Fibroblast of lung (primary cell): ENCODE measurements around the gene TMEM131L. TPM values are rescaled to one million over a fixed set of nuclear protein-coding genes. Genes with fewer than 3 reads are reported as not detected.

Source experiments
- DNase-seq, 2 donors: peaks; one replicate each; pipeline versions ENCODE4 v3.0.0 to v3.0.0-alpha.2; 2010; ENCODE audit warnings: low read depth in 2 of 2
- H2AFZ ChIP-seq: 2 replicates; pipeline ENCODE4 v1.5.1; 2012; ENCODE audit warnings: low read length, control low read depth, inconsistent platforms
- H3K27ac ChIP-seq: 2 replicates; pipeline ENCODE4 v1.5.1; 2011; ENCODE audit warnings: low read length, control low read depth; ENCODE audit not compliant: insufficient read depth
- H3K27me3 ChIP-seq: 2 replicates; pipeline ENCODE4 v1.5.1; 2011; ENCODE audit warnings: mild to moderate bottlenecking, low read length; ENCODE audit not compliant: control insufficient read depth, insufficient read depth
- H3K36me3 ChIP-seq: 2 replicates; pipeline ENCODE4 v1.5.1; 2011; ENCODE audit warnings: low read length; ENCODE audit not compliant: control insufficient read depth, insufficient read depth
- H3K4me1 ChIP-seq: 2 replicates; pipeline ENCODE4 v1.5.1; 2011; ENCODE audit warnings: low read length; ENCODE audit not compliant: control insufficient read depth, insufficient read depth; ENCODE audit errors: extremely low read depth
- H3K4me2 ChIP-seq: 2 replicates; pipeline ENCODE4 v1.5.1; 2011; ENCODE audit warnings: low read length, control low read depth; ENCODE audit not compliant: insufficient read depth; ENCODE audit errors: extremely low read depth
- H3K4me3 ChIP-seq, 4 experiments: fragments of 200-600 bp in 1 of 4; sonication (generic) in 1 of 4; replicated peaks in 1 of 4; 2 replicates each; pipeline ENCODE4 v1.5.1; 2011 to 2016; ENCODE audit warnings: low read length in 4 of 4, low read depth in 3 of 4, mild to moderate bottlenecking in 3 of 4, control low read depth in 2 of 4, inconsistent platforms in 1 of 4, mixed read lengths in 1 of 4; ENCODE audit not compliant: insufficient read depth in 1 of 4; ENCODE audit errors: control extremely low read depth in 1 of 4
- H3K79me2 ChIP-seq: 2 replicates; pipeline ENCODE4 v1.5.1; 2012; ENCODE audit warnings: mild to moderate bottlenecking, low read length, inconsistent platforms; ENCODE audit not compliant: control insufficient read depth, insufficient read depth
- H3K9ac ChIP-seq: 2 replicates; pipeline ENCODE4 v1.5.1; 2011; ENCODE audit warnings: mild to moderate bottlenecking, low read length, control low read depth; ENCODE audit not compliant: insufficient read depth
- H3K9me3 ChIP-seq: 2 replicates; pipeline ENCODE4 v1.5.1; 2012; ENCODE audit warnings: low read depth, low read length; ENCODE audit not compliant: control insufficient read depth, insufficient read depth
- H4K20me1 ChIP-seq: 2 replicates; pipeline ENCODE4 v1.5.1; 2011; ENCODE audit warnings: low read length; ENCODE audit not compliant: control insufficient read depth, insufficient read depth; ENCODE audit errors: extremely low read depth
- EZH2 ChIP-seq: IDR thresholded peaks from 2 replicates; pipeline ENCODE4 v1.5.1; 2012; ENCODE audit warnings: low read length, control low read depth, mild to moderate bottlenecking; ENCODE audit errors: missing control alignments
- polyA plus RNA-seq, 2 donors: library from polyadenylated mRNA; depleted of rRNA in 1 of 2; stranded (reverse) in 1 of 2; unstranded in 1 of 2; fragments of >200 nt; gene quantifications; 2 replicates each; pipeline ENCODE4 v1.2.1, GENCODE V29; 2011 to 2012; ENCODE audit warnings: missing spikeins in 1 of 2
- total RNA-seq: library from RNA; depleted of rRNA; stranded (reverse); fragments of >200 nt; gene quantifications from 2 replicates; pipeline ENCODE4 v1.2.1, GENCODE V29; 2014
- TF ChIP-seq, protein P1 (sequence below), 2 donors: IDR thresholded peaks in 1 of 2; conservative IDR thresholded peaks in 1 of 2; 1 replicate in 1 of 2; 2 replicates in 1 of 2; pipeline ENCODE4 v1.5.1; 2011 to 2012; ENCODE audit warnings: low read length in 2 of 2, control low read depth in 1 of 2, inconsistent platforms in 1 of 2, low read depth in 1 of 2, mild to moderate bottlenecking in 1 of 2

TMEM131L gene
- total and polyA plus RNA-seq, 2 donors (not counting 1 experiment from before 2014, with no cell fraction given): 7.7 to 15.0 TPM

DNA sequence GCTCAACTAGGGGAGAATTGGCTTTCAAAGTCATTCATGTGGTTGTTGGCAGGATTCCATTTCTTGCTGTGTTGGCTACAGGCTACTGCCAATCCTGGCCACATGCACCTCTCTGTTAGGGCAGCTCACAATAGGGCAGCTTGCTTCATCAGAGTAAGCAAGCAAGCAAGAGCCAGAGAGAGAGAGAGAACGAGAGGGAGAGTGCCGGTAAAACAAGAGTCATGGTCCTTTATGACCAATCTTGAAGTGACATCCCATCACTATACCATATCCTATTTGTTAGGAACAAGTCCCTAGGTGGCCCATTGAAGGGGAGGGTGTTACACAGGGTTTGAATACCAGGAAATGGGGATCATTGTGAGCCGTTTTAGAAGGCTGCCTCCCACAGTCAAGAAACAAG lies 185.0 kb downstream of the TMEM131L start:
- H4K20me1 ChIP-seq: no peaks in the 10 kb centered on the region
- no peak overlapping the region for H3K27ac ChIP-seq
- H3K9me3 ChIP-seq: no peaks in the 10 kb centered on the region
- H3K79me2 ChIP-seq: no peaks in the 10 kb centered on the region
- H3K4me2 ChIP-seq: no peak overlapping the region
- H2AFZ ChIP-seq: no peak overlapping the region
- DNase-seq: no peak
- no peaks in the 10 kb centered on the region for H3K4me1 ChIP-seq
- no peaks in the 10 kb centered on the region for H3K36me3 ChIP-seq
- H3K27me3 ChIP-seq: no peaks in the 10 kb centered on the region
- TF ChIP-seq EZH2: no peak
- TF ChIP-seq, protein P1, sequence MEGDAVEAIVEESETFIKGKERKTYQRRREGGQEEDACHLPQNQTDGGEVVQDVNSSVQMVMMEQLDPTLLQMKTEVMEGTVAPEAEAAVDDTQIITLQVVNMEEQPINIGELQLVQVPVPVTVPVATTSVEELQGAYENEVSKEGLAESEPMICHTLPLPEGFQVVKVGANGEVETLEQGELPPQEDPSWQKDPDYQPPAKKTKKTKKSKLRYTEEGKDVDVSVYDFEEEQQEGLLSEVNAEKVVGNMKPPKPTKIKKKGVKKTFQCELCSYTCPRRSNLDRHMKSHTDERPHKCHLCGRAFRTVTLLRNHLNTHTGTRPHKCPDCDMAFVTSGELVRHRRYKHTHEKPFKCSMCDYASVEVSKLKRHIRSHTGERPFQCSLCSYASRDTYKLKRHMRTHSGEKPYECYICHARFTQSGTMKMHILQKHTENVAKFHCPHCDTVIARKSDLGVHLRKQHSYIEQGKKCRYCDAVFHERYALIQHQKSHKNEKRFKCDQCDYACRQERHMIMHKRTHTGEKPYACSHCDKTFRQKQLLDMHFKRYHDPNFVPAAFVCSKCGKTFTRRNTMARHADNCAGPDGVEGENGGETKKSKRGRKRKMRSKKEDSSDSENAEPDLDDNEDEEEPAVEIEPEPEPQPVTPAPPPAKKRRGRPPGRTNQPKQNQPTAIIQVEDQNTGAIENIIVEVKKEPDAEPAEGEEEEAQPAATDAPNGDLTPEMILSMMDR (conservative IDR thresholded peaks at IDR 0.05 in 1 of 2, IDR thresholded peaks at IDR 0.05 in 1 of 2; ENCODE audit: low read depth in 1 of 2, low read length in 2 of 2): no peak
- no peak overlapping the region for H3K4me3 ChIP-seq
- H3K9ac ChIP-seq: no peak overlapping the region

DNA sequence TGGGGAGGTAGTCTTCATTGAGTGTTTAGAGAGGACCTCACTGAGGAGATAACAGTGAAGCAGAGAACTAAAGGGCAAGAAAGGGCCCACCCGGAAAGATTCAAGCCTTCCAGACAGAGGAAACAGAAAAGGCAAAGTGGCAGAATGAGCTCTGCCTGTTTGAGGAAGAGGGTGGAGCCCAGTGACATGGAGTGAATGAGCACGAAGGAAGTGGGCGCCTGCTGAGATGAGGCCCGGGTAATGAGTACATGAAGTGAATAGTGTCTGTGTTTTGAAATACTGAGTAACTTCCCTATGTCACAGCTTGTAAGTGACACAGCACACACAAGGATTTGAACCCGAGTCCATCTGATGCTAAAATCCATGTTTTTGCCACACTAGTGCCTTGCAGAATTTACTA lies 185.4 kb downstream of the TMEM131L start:
- Histone ChIP-seq H2AFZ (no peak overlapping the region), H3K27ac (no peak overlapping the region), H4K20me1 (no peaks in the 10 kb centered on the region), H3K4me3 (no peak overlapping the region), H3K4me1 (no peaks in the 10 kb centered on the region), H3K9ac (no peak overlapping the region), H3K4me2 (no peak overlapping the region), H3K79me2 (no peaks in the 10 kb centered on the region), H3K36me3 (no peaks in the 10 kb centered on the region), H3K27me3 (no peaks in the 10 kb centered on the region), H3K9me3 (no peaks in the 10 kb centered on the region)
- no peak for TF ChIP-seq EZH2
- TF ChIP-seq, protein P1 (conservative IDR thresholded peaks at IDR 0.05 in 1 of 2, IDR thresholded peaks at IDR 0.05 in 1 of 2; ENCODE audit: low read depth in 1 of 2, low read length in 2 of 2): no peak
- DNase-seq: no peak

DNA sequence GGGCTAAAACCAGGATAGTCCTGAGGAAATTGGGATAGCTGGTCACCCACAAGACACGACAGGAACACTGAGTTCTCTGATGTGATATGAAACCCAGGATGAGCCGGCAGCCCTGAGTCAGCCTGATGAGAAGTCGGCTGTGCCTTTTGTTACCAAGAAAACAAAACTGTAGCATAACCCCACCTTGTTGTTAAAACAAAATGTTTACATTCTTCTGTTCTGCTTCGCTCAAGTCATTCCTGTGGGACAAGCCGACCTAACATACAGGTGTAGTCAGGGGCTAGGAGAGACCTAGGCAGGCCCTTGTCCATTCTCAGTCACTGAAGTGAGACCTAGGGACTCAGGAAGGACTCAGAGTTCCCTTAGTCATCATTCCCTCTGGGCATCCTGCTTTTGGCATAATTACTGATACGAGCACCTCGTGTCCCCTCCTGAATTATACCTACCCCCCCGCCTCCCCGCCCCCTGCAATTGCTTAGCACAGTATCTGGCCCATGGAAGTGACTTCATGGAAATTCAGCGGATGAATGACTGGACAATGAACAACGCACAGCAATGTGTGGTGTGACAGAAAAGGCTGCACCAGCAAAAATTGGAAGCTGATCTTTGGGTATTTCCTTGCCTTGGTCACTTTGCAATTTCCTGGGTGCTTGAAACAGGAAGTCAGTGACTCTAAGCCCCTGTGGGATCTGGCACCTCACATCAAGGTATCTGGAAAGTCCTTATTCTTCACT lies 186.1 kb downstream of the TMEM131L start:
- DNase-seq: no peak
- Histone ChIP-seq H3K27ac (no peak overlapping the region), H3K9ac (no peak overlapping the region), H3K4me1 (no peaks in the 10 kb centered on the region), H3K4me3 (no peak overlapping the region), H3K27me3 (no peaks in the 10 kb centered on the region), H2AFZ (no peak overlapping the region), H3K9me3 (no peaks in the 10 kb centered on the region), H3K36me3 (no peaks in the 10 kb centered on the region), H3K4me2 (no peak overlapping the region), H4K20me1 (no peaks in the 10 kb centered on the region), H3K79me2 (no peaks in the 10 kb centered on the region)
- TF ChIP-seq EZH2: no peak
- TF ChIP-seq, protein P1 (conservative IDR thresholded peaks at IDR 0.05 in 1 of 2, IDR thresholded peaks at IDR 0.05 in 1 of 2; ENCODE audit: low read depth in 1 of 2, low read length in 2 of 2): no peak
